Adipocyte (in vitro differentiated cells): ENCODE measurements around the gene EOLA2.
"Not testable (repeated sequence)": the region's sequence is repeated elsewhere in the genome, so short reads cannot be mapped to it uniquely, and the experiment has no call there.

Experiments used
- DNase-seq: peaks from one replicate; pipeline ENCODE4 v3.0.0-alpha.2; 2015; ENCODE audit warnings: low read depth
- H3K27me3 ChIP-seq: replicated peaks from 2 replicates; pipeline ENCODE4 v1.7.0; 2013; ENCODE audit warnings: mild to moderate bottlenecking, low read length, moderate library complexity; ENCODE audit not compliant: control insufficient read depth, insufficient read depth
- H3K36me3 ChIP-seq: 2 replicates; pipeline ENCODE4 v1.7.0; 2013; ENCODE audit warnings: low read length, mild to moderate bottlenecking, moderate library complexity; ENCODE audit not compliant: control insufficient read depth, insufficient read depth, severe bottlenecking
- H3K4me1 ChIP-seq: 2 replicates; pipeline ENCODE4 v1.7.0; 2013; ENCODE audit warnings: mild to moderate bottlenecking, low read length, moderate library complexity; ENCODE audit not compliant: control insufficient read depth, insufficient read depth
- H3K4me3 ChIP-seq: 2 replicates; pipeline ENCODE4 v1.7.0; 2013; ENCODE audit warnings: mild to moderate bottlenecking, low read length, moderate library complexity
- H3K9ac ChIP-seq: 2 replicates; pipeline ENCODE4 v1.7.0; 2013; ENCODE audit warnings: mild to moderate bottlenecking, low read length, moderate library complexity
- H3K9me3 ChIP-seq: 2 replicates; pipeline ENCODE4 v1.7.0; 2013; ENCODE audit warnings: mild to moderate bottlenecking, low read length, moderate library complexity; ENCODE audit not compliant: control insufficient read depth

The EOLA2 gene

GRCh38 chrX:149946932-149947331 lies 8.6 kb upstream of the EOLA2 start:
- not testable (repeated sequence) for H3K9me3 ChIP-seq, H3K36me3 ChIP-seq, H3K27me3 ChIP-seq, H3K4me3 ChIP-seq, H3K9ac ChIP-seq, DNase-seq, H3K4me1 ChIP-seq

DNA sequence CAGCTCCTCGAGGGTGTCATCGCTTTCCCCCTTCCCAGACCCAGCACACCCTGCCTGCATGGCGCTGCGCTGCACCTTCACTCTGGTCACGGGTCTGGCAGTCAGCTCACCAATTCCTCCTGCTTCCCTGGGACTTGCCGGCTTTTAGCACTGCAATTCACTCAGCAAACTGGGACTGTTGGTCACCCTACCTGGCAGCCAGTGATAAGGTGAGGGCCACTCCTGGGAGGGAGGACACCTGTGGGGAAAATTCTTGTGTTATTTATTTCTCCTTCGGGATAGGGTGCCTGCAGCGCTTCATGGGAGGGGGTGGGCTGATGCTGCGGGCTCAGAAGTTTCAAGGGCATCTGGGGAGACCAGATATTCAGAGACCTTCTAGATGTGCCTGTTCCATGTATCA lies 7.5 kb upstream of the EOLA2 start:
- DNase-seq, H3K9ac ChIP-seq, H3K4me3 ChIP-seq, H3K4me1 ChIP-seq, H3K36me3 ChIP-seq, H3K9me3 ChIP-seq, H3K27me3 ChIP-seq: not testable (repeated sequence)

GRCh38 chrX:149945087-149945670 lies 6.9 kb upstream of the EOLA2 start:
- H3K4me1 ChIP-seq, H3K9ac ChIP-seq, H3K4me3 ChIP-seq, H3K9me3 ChIP-seq, H3K27me3 ChIP-seq, H3K36me3 ChIP-seq, DNase-seq: not testable (repeated sequence)

DNA sequence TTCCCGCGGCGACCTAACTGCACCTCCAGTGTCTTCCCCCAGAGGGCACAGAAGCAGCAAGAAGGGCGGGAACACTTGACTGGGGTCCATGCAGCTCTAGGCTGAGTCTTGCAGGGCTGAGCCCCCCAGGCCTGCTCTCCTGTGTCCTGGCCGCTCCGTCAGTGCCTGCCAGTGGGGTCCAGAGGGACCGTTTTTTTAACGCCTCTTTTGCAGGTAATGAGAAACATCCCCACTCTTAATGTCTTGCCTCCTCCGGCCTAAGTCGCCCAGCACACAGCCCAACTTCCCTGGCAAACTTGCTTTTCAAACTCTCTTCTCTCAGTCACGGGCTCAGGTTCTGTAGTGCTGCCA lies 2.4 kb upstream of the EOLA2 start:
- DNase-seq, H3K9me3 ChIP-seq, H3K9ac ChIP-seq, H3K4me1 ChIP-seq, H3K27me3 ChIP-seq, H3K36me3 ChIP-seq: not testable (repeated sequence)
- H3K4me3 ChIP-seq = peak overlapping the region; percentile 52

GRCh38 chrX:149939905-149940673 lies 1.8 kb upstream of the EOLA2 start:
- peak; percentile 94 for DNase-seq
- Histone ChIP-seq H3K9ac (peak overlapping the region; percentile 82), H3K4me3 (peak overlapping the region; percentile 79), H3K9me3 (no peaks in the 10 kb centered on the region), H3K4me1 (peaks cover 3% of the 10 kb centered on the region), H3K27me3 (no peaks in the 10 kb centered on the region), H3K36me3 (no peaks in the 10 kb centered on the region)

- Histone ChIP-seq H3K9me3 (no peaks in the 10 kb centered on the region), H3K4me3 (peak overlapping the region; percentile 79), H3K36me3 (no peaks in the 10 kb centered on the region), H3K4me1 (peaks cover 3% of the 10 kb centered on the region), H3K27me3 (no peaks in the 10 kb centered on the region), H3K9ac (peak overlapping the region; percentile 82)
- no peak for DNase-seq
Observed at GRCh38 chrX:149939655-149939904, 1.3 kb upstream of the EOLA2 start.

DNA sequence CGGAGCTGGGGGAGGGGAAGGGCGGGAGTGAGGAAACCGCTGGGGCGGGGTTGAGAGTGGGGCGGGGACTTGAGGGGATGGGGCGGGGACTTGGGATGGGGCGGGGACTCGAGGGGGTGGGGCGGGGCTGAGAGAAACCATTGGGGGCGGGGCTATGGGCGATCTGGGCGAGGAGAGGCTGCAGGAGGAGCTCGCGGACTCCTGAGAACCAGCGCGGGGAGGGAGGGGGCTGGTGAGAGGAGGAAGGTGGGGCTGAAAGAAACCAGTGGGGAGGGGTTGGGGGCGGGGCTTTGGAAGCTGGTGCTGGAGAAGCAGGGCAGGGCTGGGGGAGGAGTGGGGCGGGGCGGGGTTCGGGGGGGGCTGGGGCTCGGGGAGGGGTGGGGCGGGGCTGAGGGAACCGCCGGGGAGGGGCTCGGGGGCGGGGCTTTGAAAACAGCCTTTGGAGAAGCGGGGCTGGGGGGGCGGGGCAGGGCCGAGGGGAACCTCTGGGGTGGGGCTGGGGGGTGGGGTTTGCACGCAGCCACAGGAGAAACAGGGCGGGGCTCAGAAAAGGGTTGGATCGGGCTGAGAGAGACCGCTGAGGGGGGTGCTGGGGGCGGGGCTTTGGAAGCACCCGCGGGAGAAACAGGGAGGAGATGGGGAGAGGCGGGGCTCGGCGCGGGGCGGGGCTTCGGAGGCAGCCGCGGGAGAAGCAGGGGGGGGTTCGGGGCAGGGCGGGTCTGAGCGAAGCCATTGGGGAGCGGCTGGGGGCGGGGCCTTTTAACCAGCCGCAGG lies 777 bp upstream of the EOLA2 start:
- DNase-seq = peak; percentile 96
- no peaks in the 10 kb centered on the region for H3K27me3 ChIP-seq
- H3K9ac ChIP-seq = peak overlapping the region; percentile 91
- no peaks in the 10 kb centered on the region for H3K9me3 ChIP-seq
- no peak overlapping the region for H3K4me3 ChIP-seq
- peaks cover 3% of the 10 kb centered on the region for H3K4me1 ChIP-seq
- H3K36me3 ChIP-seq = no peaks in the 10 kb centered on the region

DNA sequence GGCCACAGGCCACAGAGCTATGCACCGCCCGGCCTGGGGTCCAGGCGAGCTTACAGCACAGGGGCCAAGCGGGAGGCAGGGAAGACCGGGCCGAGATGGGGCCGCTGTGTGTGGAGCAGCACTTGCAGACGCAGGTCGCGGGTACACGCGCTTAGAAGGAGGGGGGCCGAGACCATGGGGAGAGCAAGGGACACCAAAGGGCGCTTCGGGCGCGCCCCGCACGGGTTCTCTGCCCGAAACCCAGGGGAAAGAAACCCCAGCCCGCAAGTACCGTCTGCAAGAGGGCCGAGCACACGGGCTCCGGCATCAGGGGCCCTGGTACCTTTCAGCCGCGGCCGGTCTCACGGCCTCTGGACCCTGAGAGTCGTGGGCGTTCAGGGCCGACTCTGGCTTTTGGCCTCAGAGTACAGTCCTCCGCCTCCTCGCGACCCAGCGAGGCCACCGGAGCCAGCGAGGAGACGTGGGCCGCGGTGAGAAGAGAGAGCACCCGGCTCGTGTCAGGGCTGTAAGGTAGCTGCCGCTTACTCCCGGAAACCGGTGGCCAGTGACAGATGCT lies 342 bp downstream of the EOLA2 start:
- no peaks in the 10 kb centered on the region for H3K9me3 ChIP-seq
- peaks cover 3% of the 10 kb centered on the region for H3K4me1 ChIP-seq
- H3K36me3 ChIP-seq = no peaks in the 10 kb centered on the region
- peak overlapping the region; percentile 88 for H3K4me3 ChIP-seq
- peak; percentile 33 for DNase-seq
- H3K9ac ChIP-seq = peak overlapping the region; percentile 91
- H3K27me3 ChIP-seq = no peaks in the 10 kb centered on the region

DNA sequence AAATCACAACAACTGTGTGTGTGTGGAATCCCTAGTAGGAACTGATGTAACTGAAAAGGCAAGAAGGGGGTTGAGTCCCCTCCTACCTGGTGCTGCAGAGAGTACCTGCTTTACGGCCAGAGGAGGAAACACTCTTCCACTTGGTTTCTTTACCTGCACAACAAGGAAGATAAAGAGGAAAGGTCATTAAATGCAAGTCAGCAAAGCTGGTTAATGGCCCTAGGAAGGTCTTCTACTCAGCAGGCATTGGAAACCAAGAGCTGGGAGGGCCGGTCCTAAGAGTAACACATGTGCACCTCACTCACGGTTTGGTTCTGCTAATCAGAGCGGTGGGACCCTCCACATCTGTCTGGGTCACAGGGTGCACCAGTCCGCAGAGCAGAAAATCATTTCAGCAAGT lies 963 bp downstream of the EOLA2 start:
- H3K4me1 ChIP-seq, H3K9me3 ChIP-seq, DNase-seq, H3K27me3 ChIP-seq, H3K36me3 ChIP-seq: not testable (repeated sequence)
- Histone ChIP-seq H3K4me3 (peak overlapping the region; percentile 88), H3K9ac (peak overlapping the region; percentile 91)

DNA sequence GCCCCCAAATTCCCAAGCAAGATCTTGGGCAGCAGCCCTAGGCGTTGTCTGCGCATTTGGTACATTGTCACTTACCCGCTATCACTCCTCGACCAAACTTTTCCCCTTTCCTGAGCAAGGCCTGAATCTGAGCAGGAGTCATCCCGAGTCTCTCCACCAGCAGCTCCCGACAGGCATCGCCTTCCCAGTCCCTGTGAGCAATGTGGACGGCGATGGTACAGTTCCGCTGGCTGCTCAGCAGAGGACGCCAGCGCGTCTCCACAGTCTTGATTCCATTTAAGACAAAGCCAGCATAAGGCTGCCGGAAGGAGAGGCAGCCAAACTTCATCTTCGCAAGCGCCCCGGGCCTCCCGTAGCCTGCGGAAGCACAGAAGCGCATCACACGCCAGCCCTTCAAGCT lies 4.7 kb downstream of the EOLA2 start:
- not testable (repeated sequence) for H3K36me3 ChIP-seq, H3K9me3 ChIP-seq, H3K27me3 ChIP-seq, H3K4me1 ChIP-seq, DNase-seq, H3K9ac ChIP-seq, H3K4me3 ChIP-seq

DNA sequence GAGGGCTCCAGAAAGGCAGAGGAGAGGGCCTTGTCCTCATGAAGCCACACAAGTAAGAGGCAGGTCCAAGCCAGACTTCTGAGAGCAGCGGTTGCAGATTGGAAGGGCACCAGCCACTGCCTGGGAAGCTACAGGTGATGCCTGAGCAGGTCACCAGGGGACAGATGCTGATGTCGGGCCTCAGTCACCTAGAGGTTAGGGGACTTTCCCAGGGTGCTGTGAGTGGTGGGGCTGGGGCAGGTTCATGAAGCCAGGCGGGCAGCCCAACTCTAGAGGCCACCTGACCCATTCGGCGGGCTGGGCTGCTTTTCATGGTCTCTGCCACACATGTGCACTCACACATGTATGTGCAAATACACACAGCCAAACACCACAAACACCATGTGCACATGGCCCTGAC lies 5.3 kb downstream of the EOLA2 start:
- H3K27me3 ChIP-seq, H3K36me3 ChIP-seq, H3K4me1 ChIP-seq, DNase-seq, H3K4me3 ChIP-seq, H3K9ac ChIP-seq, H3K9me3 ChIP-seq: not testable (repeated sequence)
